ENCODE measurements around the gene PRSS12.

- no peak for TF ChIP-seq CTCF (IDR thresholded peaks at IDR 0.05; ENCODE audit: extremely low read depth in 1 of 2, insufficient read depth in 1 of 2, low read depth in 1 of 2, low read length in 2 of 2)
- no peak for TF ChIP-seq POLR2AphosphoS5 (IDR thresholded peaks at IDR 0.05; ENCODE audit: insufficient read depth, low read depth, low read length)
Measured at GRCh38 chr4:118397623-118397979, 44.8 kb upstream of the PRSS12 start.

Data from endothelial cell of umbilical vein (primary cell).